HCT116 (cell line): ENCODE data around the gene OBSCN. TPM values are rescaled to one million over a fixed set of nuclear protein-coding genes. Genes with fewer than 3 reads are reported as not detected.

Experiments
- ATAC-seq: fragments of 200-7000 bp; cut with Tn5 transposase; 2 replicates; pipeline ENCODE4 v1.9.1; 2020; ENCODE audit warnings: mild to moderate bottlenecking, moderate library complexity
- BruUV-seq: library from RNA; stranded (reverse); fragments of 400-500 nt; replicated peaks from 2 replicates; lab custom pipeline; 2021; lab: Mats Ljungman, UMichigan
- CTCF ChIA-PET: fragments of 300-600 bp; sonication (Branson Sonifier 250); formaldehyde crosslinking; loops from one replicate; lab custom pipeline; 2021; ENCODE audit warnings: antibody characterized with exemption; lab: Charles Lee
- POLR2A ChIA-PET: fragments of 300-600, 350-600 bp; sonication (Branson Sonifier 250); formaldehyde crosslinking; loops from one replicate; lab custom pipeline; 2021; ENCODE audit warnings: antibody characterized with exemption; lab: Charles Lee
- RAD21 ChIA-PET, 2 experiments: fragments of 300-600 bp; sonication (Branson Sonifier 250); formaldehyde crosslinking; loops; one replicate each; lab custom pipeline; 2023; ENCODE audit warnings: low total read pairs in 2 of 2; ENCODE audit not compliant: uncharacterized antibody in 2 of 2, unreplicated experiment in 2 of 2, low non-redundant PET in 1 of 2; lab: Charles Lee
- DNase-seq: peaks from one replicate; pipeline ENCODE4 v3.0.0-alpha.2; 2010; ENCODE audit warnings: low read depth, low spot score
- H2AFZ ChIP-seq: fragments of 200-600 bp; shearing (Covaris generic), sonication (generic); 2 replicates; pipeline ENCODE4 v1.6.1; 2017; ENCODE audit warnings: low read depth, mixed run types, mixed read lengths, antibody characterized with exemption, low read length; ENCODE audit not compliant: poor library complexity, severe bottlenecking
- H3K27ac ChIP-seq: 2 replicates; pipeline ENCODE4 v1.5.1; 2012; ENCODE audit warnings: low read depth, low read length
- H3K27me3 ChIP-seq: fragments of 200-600 bp; sonication (generic); 2 replicates; pipeline ENCODE4 v1.6.1; 2016; ENCODE audit warnings: mixed run types, low read length, mixed read lengths; ENCODE audit not compliant: insufficient read depth
- H3K36me3 ChIP-seq, 2 experiments: fragments of 200-500 bp in 1 of 2; fragments of 200-600 bp in 1 of 2; sonication (Bioruptor generic) in 1 of 2; sonication (generic) in 1 of 2; 2 replicates each; pipeline versions ENCODE4 v1.5.1 to v1.6.1; 2014 to 2016; ENCODE audit warnings: low read length in 2 of 2, inconsistent platforms in 1 of 2, mixed read lengths in 1 of 2, mixed run types in 1 of 2; ENCODE audit not compliant: insufficient read depth in 2 of 2, control insufficient read depth in 1 of 2
- H3K4me1 ChIP-seq, 2 experiments: fragments of 200-600 bp in 1 of 2; sonication (generic) in 1 of 2; 2 replicates each; pipeline versions ENCODE4 v1.5.1 to v1.6.1; 2012 to 2017; ENCODE audit warnings: low read length in 2 of 2, inconsistent platforms in 1 of 2, mild to moderate bottlenecking in 1 of 2, mixed read lengths in 1 of 2, mixed run types in 1 of 2, moderate library complexity in 1 of 2; ENCODE audit not compliant: insufficient read depth in 2 of 2, control insufficient read depth in 1 of 2
- H3K4me2 ChIP-seq: fragments of 200-600 bp; sonication (generic); 2 replicates; pipeline ENCODE4 v1.6.1; 2017; ENCODE audit warnings: mixed run types, low read length, mixed read lengths
- H3K4me3 ChIP-seq, 2 experiments: fragments of 200-600 bp in 1 of 2; sonication (generic) in 1 of 2; replicated peaks in 1 of 2; 2 replicates each; pipeline ENCODE4 v1.5.1; 2011 to 2016; ENCODE audit warnings: low read length in 2 of 2, control low read depth in 1 of 2, low read depth in 1 of 2, mild to moderate bottlenecking in 1 of 2, mixed read lengths in 1 of 2, mixed run types in 1 of 2
- H3K79me2 ChIP-seq: fragments of 200-600 bp; sonication (generic); 2 replicates; pipeline ENCODE4 v1.6.1; 2017; ENCODE audit warnings: mild to moderate bottlenecking, mixed run types, low read length, moderate library complexity, mixed read lengths; ENCODE audit not compliant: insufficient read depth
- H3K9ac ChIP-seq: fragments of 200-600 bp; sonication (generic); 2 replicates; pipeline ENCODE4 v1.6.1; 2016; ENCODE audit warnings: low read length, mixed read lengths
- H3K9me2 ChIP-seq: fragments of 200-600 bp; sonication (generic), shearing (Covaris generic); 2 replicates; pipeline ENCODE4 v1.6.1; 2017; ENCODE audit warnings: mixed run types, mild to moderate bottlenecking, moderate library complexity; ENCODE audit not compliant: insufficient read depth
- H3K9me3 ChIP-seq, 2 experiments: fragments of 200-500 bp in 1 of 2; fragments of 200-600 bp in 1 of 2; sonication (Bioruptor generic) in 1 of 2; sonication (generic) in 1 of 2; 2 replicates each; pipeline ENCODE4 v1.6.1; 2014 to 2017; ENCODE audit warnings: low read length in 2 of 2, mixed read lengths in 2 of 2, inconsistent platforms in 1 of 2, low read depth in 1 of 2, mild to moderate bottlenecking in 1 of 2, mixed run types in 1 of 2, moderate library complexity in 1 of 2; ENCODE audit not compliant: control insufficient read depth in 1 of 2, insufficient read depth in 1 of 2
- H4K20me1 ChIP-seq: fragments of 200-600 bp; sonication (generic), shearing (Covaris generic); 2 replicates; pipeline ENCODE4 v1.6.1; 2017; ENCODE audit warnings: mixed run types, mild to moderate bottlenecking, moderate library complexity; ENCODE audit not compliant: insufficient read depth
- CEBPB ChIP-seq: IDR thresholded peaks from 2 replicates; pipeline ENCODE4 v1.6.1; 2012; ENCODE audit warnings: low read depth
- EZH2 ChIP-seq: fragments of 200-600 bp; sonication (generic); IDR thresholded peaks from 2 replicates; pipeline ENCODE4 v1.6.1; 2017; ENCODE audit warnings: antibody characterized with exemption, mixed run types
- FOSL1 ChIP-seq: IDR thresholded peaks from 2 replicates; pipeline ENCODE4 v1.6.1; 2012; ENCODE audit warnings: low read depth
- JUND ChIP-seq: IDR thresholded peaks from 2 replicates; pipeline ENCODE4 v1.6.1; 2012
- POLR2AphosphoS5 ChIP-seq: IDR thresholded peaks from 2 replicates; pipeline ENCODE4 v1.6.1; 2011; ENCODE audit warnings: mild to moderate bottlenecking, low read depth, low read length, moderate library complexity
- REST ChIP-seq: IDR thresholded peaks from 2 replicates; pipeline ENCODE4 v1.6.1; 2012; ENCODE audit warnings: low read depth
- TCF7L2 ChIP-seq: IDR thresholded peaks from 2 replicates; pipeline ENCODE4 v1.7.0; 2011; ENCODE audit warnings: borderline replicate concordance, inconsistent platforms; ENCODE audit not compliant: insufficient read depth, insufficient read length; ENCODE audit errors: extremely low read depth
- intact Hi-C: fragments of 100-400 bp; cut with micrococcal nuclease; formaldehyde crosslinking; loops from 2 replicates; pipeline ENCODE4 v1.10.0; 2022
- total RNA-seq: library from RNA; stranded (reverse); gene quantifications from one replicate; pipeline ENCODE4 v1.2.1, GENCODE V29; 2021; ENCODE audit not compliant: unreplicated experiment

OBSCN gene
- total RNA-seq, 1 experiment from 2014 or later, result 16.6 TPM

- TF ChIP-seq REST, result no peak
- no peak for TF ChIP-seq EZH2
- TF ChIP-seq JUND, result no peak
- no peak for TF ChIP-seq CEBPB
Observed at GRCh38 chr1:228413241-228414010, 205.6 kb downstream of the OBSCN start (continued).

GRCh38 chr1:228414511-228415211, 206.8 kb downstream of the OBSCN start:
- no peak for DNase-seq
- ChIA-PET POLR2A (no interaction called here), CTCF (no interaction called here)

More at GRCh38 chr1:228414511-228415211, 206.8 kb downstream of the OBSCN start:
- TF ChIP-seq POLR2AphosphoS5, result no peak
- no peak for TF ChIP-seq TCF7L2
- TF ChIP-seq FOSL1, result no peak
- TF ChIP-seq, all 23 proteins: peak for 0
- Histone ChIP-seq H3K9ac (no peak overlapping the region), H3K79me2 (no peaks in the 10 kb centered on the region), H3K27me3 (no peaks in the 10 kb centered on the region), H3K9me3 (no peaks in the 10 kb centered on the region), H3K27ac (no peak overlapping the region), H3K9me2 (no peaks in the 10 kb centered on the region), H4K20me1 (no peaks in the 10 kb centered on the region), H2AFZ (no peak overlapping the region), H3K4me2 (no peak overlapping the region), H3K36me3 (no peaks in the 10 kb centered on the region), H3K4me1 (peaks cover 9 to 15% of the 10 kb centered on the region in 2 experiments; a peak in 3 of 4 replicates), H3K4me3 (no peak overlapping the region)
- no TSS peak for BruUV-seq
- intact Hi-C loops, result no loop called here
- RAD21 ChIA-PET, result no interaction called here
- no peak for ATAC-seq
